IMR-90 (cell line): ENCODE data around the gene PADI1.

Experiments used
- CEBPB ChIP-seq: IDR thresholded peaks from 2 replicates; pipeline ENCODE4 v1.6.1; 2012; ENCODE audit warnings: low read depth, low read length, improper control_type of control experiment
- CHD1 ChIP-seq: IDR thresholded peaks from 2 replicates; pipeline ENCODE4 v1.6.1; 2012; ENCODE audit warnings: low read depth, low read length, improper control_type of control experiment
- CTCF ChIP-seq: conservative IDR thresholded peaks from 2 replicates; pipeline ENCODE4 v1.5.1; 2012; ENCODE audit warnings: mild to moderate bottlenecking, low read depth, low read length, improper control_type of control experiment
- MAFK ChIP-seq: IDR thresholded peaks from 2 replicates; pipeline ENCODE4 v1.6.1; 2012; ENCODE audit warnings: low read depth, low read length, improper control_type of control experiment
- NFE2L2 ChIP-seq: fragments of 150-350 bp; IDR thresholded peaks from 2 replicates; pipeline ENCODE4 v1.6.1; 2016; ENCODE audit warnings: low read depth, mild to moderate bottlenecking, low read length
- POLR2A ChIP-seq: IDR thresholded peaks from 2 replicates; pipeline ENCODE4 v1.6.1; 2012; ENCODE audit warnings: mild to moderate bottlenecking, low read depth, low read length
- RAD21 ChIP-seq: IDR thresholded peaks from 2 replicates; pipeline ENCODE4 v1.6.1; 2012; ENCODE audit warnings: low read length, improper control_type of control experiment
- USF2 ChIP-seq: fragments of 150-350 bp; IDR thresholded peaks from 2 replicates; pipeline ENCODE4 v1.6.1; 2017; ENCODE audit warnings: mild to moderate bottlenecking, antibody characterized with exemption, low read length, low read depth

DNA sequence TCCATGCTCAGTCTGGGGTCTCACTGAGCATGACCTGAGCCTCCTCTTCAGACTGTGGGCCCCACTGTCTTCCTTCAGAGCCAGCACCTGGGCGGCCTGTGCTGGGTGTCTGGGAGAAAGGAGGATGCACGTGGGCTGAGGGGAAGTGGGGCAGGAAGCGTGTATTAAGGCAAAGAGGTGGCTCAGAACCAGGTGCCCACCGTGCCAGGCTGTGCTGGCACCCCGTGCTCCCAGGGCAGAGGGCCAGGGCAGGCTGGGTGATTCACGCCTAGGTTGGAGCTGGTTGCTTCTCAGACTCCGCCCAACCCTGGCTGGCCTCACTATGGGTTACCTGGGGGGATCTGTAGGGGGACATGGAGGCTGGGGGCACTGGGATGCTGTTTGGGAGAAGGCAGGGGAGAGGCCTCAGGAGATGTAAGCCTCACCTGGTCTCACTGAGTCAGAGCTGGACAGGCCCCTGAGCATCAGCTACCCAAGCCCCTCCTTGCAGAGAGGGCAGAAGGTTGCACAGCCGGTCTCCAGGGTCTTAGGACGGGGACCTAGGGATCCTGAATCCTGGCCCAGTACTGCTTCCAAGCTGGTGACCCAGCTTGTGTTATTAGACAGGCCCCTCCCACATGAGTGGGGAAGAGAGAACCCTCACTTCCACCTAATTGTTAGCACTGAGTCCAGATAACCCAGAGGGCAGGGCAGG is 18.6 kb upstream of the PADI1 start:
- TF ChIP-seq POLR2A, result no peak
- no peak for TF ChIP-seq CTCF
- TF ChIP-seq CEBPB, result no peak
- no peak for TF ChIP-seq MAFK
- TF ChIP-seq CHD1, result no peak
- TF ChIP-seq USF2, result no peak
- no peak for TF ChIP-seq NFE2L2
- no peak for TF ChIP-seq RAD21
